ENCODE measurements around the gene CAMK4.

DNA sequence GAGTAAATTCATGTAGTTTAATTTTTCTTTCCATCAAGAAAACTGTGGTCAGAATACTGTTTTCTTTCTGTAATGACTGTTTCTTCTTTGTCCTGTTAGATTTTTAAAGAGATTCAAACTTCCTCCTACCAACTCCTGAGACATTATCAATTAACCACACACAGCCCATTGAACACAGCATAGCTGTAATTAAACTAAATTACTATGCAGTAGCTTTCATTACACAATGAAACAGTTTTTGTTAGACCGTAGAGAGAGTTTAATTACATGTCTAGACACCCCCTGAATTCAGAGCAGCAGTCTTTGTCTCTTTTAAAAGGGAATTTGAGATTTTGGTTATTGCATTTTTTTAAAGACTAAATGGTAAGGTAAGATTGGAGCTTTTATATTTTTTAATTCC lies 210.6 kb downstream of the CAMK4 start:
- TF ChIP-seq, protein P1, sequence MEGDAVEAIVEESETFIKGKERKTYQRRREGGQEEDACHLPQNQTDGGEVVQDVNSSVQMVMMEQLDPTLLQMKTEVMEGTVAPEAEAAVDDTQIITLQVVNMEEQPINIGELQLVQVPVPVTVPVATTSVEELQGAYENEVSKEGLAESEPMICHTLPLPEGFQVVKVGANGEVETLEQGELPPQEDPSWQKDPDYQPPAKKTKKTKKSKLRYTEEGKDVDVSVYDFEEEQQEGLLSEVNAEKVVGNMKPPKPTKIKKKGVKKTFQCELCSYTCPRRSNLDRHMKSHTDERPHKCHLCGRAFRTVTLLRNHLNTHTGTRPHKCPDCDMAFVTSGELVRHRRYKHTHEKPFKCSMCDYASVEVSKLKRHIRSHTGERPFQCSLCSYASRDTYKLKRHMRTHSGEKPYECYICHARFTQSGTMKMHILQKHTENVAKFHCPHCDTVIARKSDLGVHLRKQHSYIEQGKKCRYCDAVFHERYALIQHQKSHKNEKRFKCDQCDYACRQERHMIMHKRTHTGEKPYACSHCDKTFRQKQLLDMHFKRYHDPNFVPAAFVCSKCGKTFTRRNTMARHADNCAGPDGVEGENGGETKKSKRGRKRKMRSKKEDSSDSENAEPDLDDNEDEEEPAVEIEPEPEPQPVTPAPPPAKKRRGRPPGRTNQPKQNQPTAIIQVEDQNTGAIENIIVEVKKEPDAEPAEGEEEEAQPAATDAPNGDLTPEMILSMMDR (conservative IDR thresholded peaks at IDR 0.05 in 1 of 2, IDR thresholded peaks at IDR 0.05 in 1 of 2; ENCODE audit: extremely low read depth in 1 of 2, insufficient read depth in 1 of 2, low read depth in 1 of 2, low read length in 2 of 2), result no peak
- TF ChIP-seq EZH2 (IDR thresholded peaks at IDR 0.05; ENCODE audit: borderline replicate concordance, low read length), result no peak
